Uterus (tissue), 4 donors: ENCODE data around the gene IFI16. TPM values are rescaled to one million over a fixed set of nuclear protein-coding genes. Genes with fewer than 3 reads are reported as not detected.
"Not testable (repeated sequence)": the region's sequence is repeated elsewhere in the genome, so short reads cannot be mapped to it uniquely, and the experiment has no call there.

Experiments used
- DNase-seq, 2 donors: peaks; one replicate each; pipeline ENCODE4 v3.0.0-alpha.2; 2019 to 2020
- H3K27ac ChIP-seq, 2 donors: fragments of 200-600 bp; sonication (generic); 1 replicate in 1 of 2; 2 replicates in 1 of 2; pipeline ENCODE4 v1.5.1; 2016 to 2018
- H3K27me3 ChIP-seq, 2 donors: fragments of 200-600 bp; sonication (generic); one replicate each; pipeline ENCODE4 v1.5.1; 2018 to 2019; ENCODE audit warnings: control low read depth in 1 of 2
- H3K36me3 ChIP-seq, 2 donors: fragments of 200-600 bp; sonication (generic); one replicate each; pipeline ENCODE4 v1.5.1; 2019; ENCODE audit warnings: control low read depth in 1 of 2
- H3K4me1 ChIP-seq, 2 donors: fragments of 200-600 bp; sonication (generic); one replicate each; pipeline ENCODE4 v1.5.1; 2018 to 2019; ENCODE audit warnings: control low read depth in 1 of 2
- H3K4me3 ChIP-seq, 2 donors: fragments of 200-600 bp; sonication (generic); 1 replicate in 1 of 2; 2 replicates in 1 of 2; pipeline ENCODE4 v1.5.1; 2018 to 2019; ENCODE audit warnings: mild to moderate bottlenecking in 1 of 2
- H3K9me3 ChIP-seq, 2 donors: fragments of 200-600 bp; sonication (generic); one replicate each; pipeline ENCODE4 v1.5.1; 2019; ENCODE audit warnings: control low read depth in 1 of 2
- CTCF ChIP-seq, 4 experiments: fragments of 200-600 bp in 2 of 4; fragments of 450-650 bp in 2 of 4; sonication (generic) in 2 of 4; IDR thresholded peaks; one replicate each; pipeline ENCODE4 v1.5.1; 2016 to 2019; ENCODE audit warnings: antibody characterized with exemption in 4 of 4, mild to moderate bottlenecking in 2 of 4, moderate library complexity in 1 of 4
- POLR2A ChIP-seq, 2 donors: fragments of 450-650 bp; IDR thresholded peaks; one replicate each; pipeline ENCODE4 v1.6.1; 2016; ENCODE audit warnings: antibody characterized with exemption in 2 of 2, mild to moderate bottlenecking in 1 of 2, moderate library complexity in 1 of 2
- intact Hi-C: fragments of 100-400 bp; cut with DNase I; formaldehyde crosslinking; loops from one replicate; pipeline ENCODE4 v1.15.1; 2023; ENCODE audit warnings: low total_unique reads
- total RNA-seq, 4 donors: library from RNA; depleted of rRNA in 3 of 4; stranded (reverse); fragments of >200 nt in 3 of 4; gene quantifications; one replicate each; pipeline versions ENCODE4 v1.1.0 to v1.2.4, GENCODE V29; 2014 to 2023
- donor health status: DM: yes; HTN: yes; CAD: no.

Gene IFI16
- total RNA-seq, 4 donors from 2014 or later: 41.9 to 114 (median 59.8) TPM

DNA sequence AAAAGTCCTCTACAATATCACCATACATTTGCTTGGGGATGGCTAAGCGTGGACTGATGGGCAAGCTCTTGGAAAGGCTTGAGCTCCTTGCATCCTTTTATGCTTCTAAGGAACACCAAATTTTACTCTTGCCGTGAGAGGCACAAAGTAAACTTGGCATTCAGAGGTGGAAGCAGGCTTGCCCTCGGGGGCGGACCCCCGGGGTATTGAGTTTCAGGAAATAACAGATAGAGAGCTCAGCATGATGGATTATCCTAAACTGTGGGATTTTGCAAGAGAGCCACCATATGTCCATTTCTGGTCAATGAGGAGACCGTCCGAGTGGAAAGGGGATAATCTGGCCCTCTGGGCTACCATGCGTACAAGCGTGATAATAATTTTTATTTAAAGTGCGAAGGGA, 14.0 kb downstream of the IFI16 start:
- Histone ChIP-seq H3K4me3 (no peak overlapping the region), H3K27me3 (no peaks in the 10 kb centered on the region), H3K36me3 (no peaks in the 10 kb centered on the region), H3K4me1 (no peaks in the 10 kb centered on the region), H3K9me3 (no peaks in the 10 kb centered on the region), H3K27ac (no peak overlapping the region)
- TF ChIP-seq POLR2A (IDR thresholded peaks at IDR 0.05): no peak
- TF ChIP-seq CTCF (IDR thresholded peaks at IDR 0.05): no peak
- intact Hi-C loops: no loop called here
- no peak for DNase-seq

GRCh38 chr1:159025043-159025442, 15.3 kb downstream of the IFI16 start:
- Histone ChIP-seq H3K36me3 (no peaks in the 10 kb centered on the region), H3K9me3 (no peaks in the 10 kb centered on the region), H3K4me1 (no peaks in the 10 kb centered on the region), H3K4me3 (no peak overlapping the region), H3K27me3 (no peaks in the 10 kb centered on the region), H3K27ac (no peak overlapping the region)
- no peak for TF ChIP-seq POLR2A (IDR thresholded peaks at IDR 0.05)
- TF ChIP-seq CTCF (IDR thresholded peaks at IDR 0.05): no peak
- DNase-seq: no peak
- intact Hi-C loops: no loop called here

- H3K4me3 ChIP-seq: not testable (repeated sequence)
Measured at GRCh38 chr1:159026841-159027240, 17.1 kb downstream of the IFI16 start.

DNA sequence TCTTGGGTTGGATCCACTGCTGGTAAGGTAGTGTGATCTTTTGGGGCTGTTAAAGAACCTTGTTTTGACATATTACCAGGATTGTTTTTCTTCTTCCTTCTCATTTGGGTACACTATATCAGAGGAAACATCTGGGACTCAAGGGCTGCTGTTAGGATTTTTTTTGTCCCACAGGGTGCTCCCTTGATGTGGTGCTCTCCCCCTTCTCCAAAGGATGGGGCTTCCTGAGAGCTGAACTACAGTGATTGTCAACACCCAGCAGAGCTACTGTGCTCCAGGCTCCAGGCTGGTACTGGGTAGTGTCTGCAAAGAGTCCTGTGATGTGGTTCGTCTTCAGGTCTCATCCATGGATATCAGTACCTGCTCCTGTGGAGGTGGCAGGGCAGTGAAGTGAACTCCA, 20.6 kb downstream of the IFI16 start:
- H3K36me3 ChIP-seq: no peaks in the 10 kb centered on the region

More at GRCh38 chr1:159026841-159027240, 17.1 kb downstream of the IFI16 start:
- H3K4me1 ChIP-seq, H3K27me3 ChIP-seq, DNase-seq, H3K36me3 ChIP-seq, H3K9me3 ChIP-seq, intact Hi-C loops, H3K27ac ChIP-seq: not testable (repeated sequence)

DNA sequence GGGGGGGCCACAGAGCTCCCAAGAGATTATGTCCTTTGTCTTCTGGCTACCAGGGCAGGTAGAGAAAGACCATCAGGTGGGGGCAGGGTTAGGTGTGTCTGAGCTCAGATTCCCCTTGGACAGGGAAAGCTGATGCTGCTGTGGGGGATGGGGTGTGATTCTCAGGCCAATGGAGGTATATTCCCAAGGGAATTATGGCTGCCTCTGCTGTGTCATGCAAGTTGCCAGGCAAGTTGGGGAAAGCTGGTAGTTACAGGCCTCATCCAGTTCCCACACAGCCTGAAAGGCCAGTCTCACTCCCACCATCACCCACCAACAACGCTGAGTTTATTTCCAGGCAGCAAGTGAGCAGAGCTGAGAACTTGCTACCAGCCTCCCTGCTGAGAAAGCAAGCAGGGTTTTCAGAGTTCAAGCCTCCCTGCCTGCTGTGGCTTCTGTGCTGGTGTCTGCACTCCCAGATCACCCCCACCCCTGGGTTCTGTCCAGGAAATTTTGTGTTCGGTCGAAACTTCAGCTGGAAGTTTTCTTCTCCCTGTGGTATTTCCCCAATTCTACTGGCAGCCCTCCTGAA, 21.3 kb downstream of the IFI16 start:
- intact Hi-C loops: no loop called here
- no peak for DNase-seq
- H3K27ac ChIP-seq: no peak overlapping the region
- no peaks in the 10 kb centered on the region for H3K9me3 ChIP-seq
- no peaks in the 10 kb centered on the region for H3K27me3 ChIP-seq
- H3K4me3 ChIP-seq: no peak overlapping the region
- TF ChIP-seq CTCF (IDR thresholded peaks at IDR 0.05) (no peak), POLR2A (IDR thresholded peaks at IDR 0.05) (no peak)
- H3K4me1 ChIP-seq: no peaks in the 10 kb centered on the region
- no peaks in the 10 kb centered on the region for H3K36me3 ChIP-seq

More for the DNA sequence above, 20.6 kb downstream of the IFI16 start:
- no peaks in the 10 kb centered on the region for H3K27me3 ChIP-seq
- no peaks in the 10 kb centered on the region for H3K9me3 ChIP-seq
- no peak overlapping the region for H3K27ac ChIP-seq
- TF ChIP-seq CTCF (IDR thresholded peaks at IDR 0.05): no peak
- no peak for TF ChIP-seq POLR2A (IDR thresholded peaks at IDR 0.05)
- H3K4me1 ChIP-seq: no peaks in the 10 kb centered on the region
- no peak for DNase-seq
- no peak overlapping the region for H3K4me3 ChIP-seq
- intact Hi-C loops: no loop called here

DNA sequence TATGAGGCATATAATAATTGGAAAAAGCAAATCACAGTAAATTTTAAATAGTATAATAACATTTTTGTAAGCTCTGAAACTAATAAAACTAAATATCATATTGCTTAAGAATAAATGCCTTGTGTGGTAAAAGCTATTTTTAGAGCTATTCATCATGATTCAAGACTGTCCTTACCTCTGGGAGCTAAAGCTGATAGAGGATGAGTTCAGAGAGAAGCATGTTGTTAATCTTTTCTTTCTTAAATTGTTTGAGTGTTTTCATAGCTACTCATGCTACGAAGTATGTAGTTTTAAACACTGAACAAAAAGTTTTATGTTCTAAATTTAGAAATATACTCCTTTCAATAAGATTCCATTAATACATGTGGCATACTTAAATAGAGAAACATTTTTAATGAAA, 30.5 kb downstream of the IFI16 start:
- Histone ChIP-seq H3K36me3 (no peaks in the 10 kb centered on the region), H3K4me1 (no peaks in the 10 kb centered on the region), H3K27ac (no peak overlapping the region), H3K4me3 (no peak overlapping the region), H3K27me3 (no peaks in the 10 kb centered on the region), H3K9me3 (no peaks in the 10 kb centered on the region)
- no peak for DNase-seq
- intact Hi-C loops: no loop called here
- TF ChIP-seq CTCF (IDR thresholded peaks at IDR 0.05): no peak
- no peak for TF ChIP-seq POLR2A (IDR thresholded peaks at IDR 0.05)
